A549 (cell line): Measurements from ENCODE around the gene STARD4.

Experiments
- MYC ChIP-seq: IDR thresholded peaks from 2 replicates; pipeline ENCODE4 v1.6.1; 2012; ENCODE audit warnings: mild to moderate bottlenecking, inconsistent platforms, low read length, improper control_type of control experiment, borderline replicate concordance
- PHF8 ChIP-seq: fragments of 200-600 bp; sonication (generic); IDR thresholded peaks from 2 replicates; pipeline ENCODE4 v1.6.1; 2016; ENCODE audit warnings: low read depth, mild to moderate bottlenecking, antibody characterized with exemption, moderate library complexity, borderline replicate concordance
- POLR2AphosphoS2 ChIP-seq: conservative IDR thresholded peaks from 2 replicates; pipeline ENCODE4 v1.6.1; 2012; ENCODE audit warnings: low read length, improper control_type of control experiment, inconsistent platforms
- RAD21 ChIP-seq, 2 experiments: fragments of >200 bp in 1 of 2; sonication (Bioruptor Twin) in 1 of 2; formaldehyde crosslinking in 1 of 2; IDR thresholded peaks in 1 of 2; conservative IDR thresholded peaks in 1 of 2; 2 replicates in 1 of 2; 3 replicates in 1 of 2; pipeline ENCODE4 v1.6.1; 2012 to 2018; ENCODE audit warnings: inconsistent platforms in 1 of 2
- RCOR1 ChIP-seq: fragments of 150-350 bp; IDR thresholded peaks from 2 replicates; pipeline ENCODE4 v1.6.1; 2014; ENCODE audit warnings: antibody characterized with exemption, low read length, low read depth
- RFX5 ChIP-seq: fragments of 450-650 bp; IDR thresholded peaks from 2 replicates; pipeline ENCODE4 v1.7.1; 2014; ENCODE audit warnings: antibody characterized with exemption, mild to moderate bottlenecking, moderate library complexity
- TP53 ChIP-seq: fragments of 250-450 bp; sonication (Bioruptor Pico); IDR thresholded peaks from 2 replicates; pipeline ENCODE4 v1.5.0; 2021; ENCODE audit warnings: mild to moderate bottlenecking, moderate library complexity
- TF ChIP-seq, protein P1 (sequence below): fragments of >200 bp; sonication (Bioruptor Twin); formaldehyde crosslinking; IDR thresholded peaks from 3 replicates; pipeline ENCODE4 v1.5.1; 2016

GRCh38 chr5:111498346-111498745 is 14.0 kb downstream of the STARD4 start:
- TF ChIP-seq, protein P1, sequence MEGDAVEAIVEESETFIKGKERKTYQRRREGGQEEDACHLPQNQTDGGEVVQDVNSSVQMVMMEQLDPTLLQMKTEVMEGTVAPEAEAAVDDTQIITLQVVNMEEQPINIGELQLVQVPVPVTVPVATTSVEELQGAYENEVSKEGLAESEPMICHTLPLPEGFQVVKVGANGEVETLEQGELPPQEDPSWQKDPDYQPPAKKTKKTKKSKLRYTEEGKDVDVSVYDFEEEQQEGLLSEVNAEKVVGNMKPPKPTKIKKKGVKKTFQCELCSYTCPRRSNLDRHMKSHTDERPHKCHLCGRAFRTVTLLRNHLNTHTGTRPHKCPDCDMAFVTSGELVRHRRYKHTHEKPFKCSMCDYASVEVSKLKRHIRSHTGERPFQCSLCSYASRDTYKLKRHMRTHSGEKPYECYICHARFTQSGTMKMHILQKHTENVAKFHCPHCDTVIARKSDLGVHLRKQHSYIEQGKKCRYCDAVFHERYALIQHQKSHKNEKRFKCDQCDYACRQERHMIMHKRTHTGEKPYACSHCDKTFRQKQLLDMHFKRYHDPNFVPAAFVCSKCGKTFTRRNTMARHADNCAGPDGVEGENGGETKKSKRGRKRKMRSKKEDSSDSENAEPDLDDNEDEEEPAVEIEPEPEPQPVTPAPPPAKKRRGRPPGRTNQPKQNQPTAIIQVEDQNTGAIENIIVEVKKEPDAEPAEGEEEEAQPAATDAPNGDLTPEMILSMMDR: no peak
- no peak for TF ChIP-seq PHF8
- TF ChIP-seq POLR2AphosphoS2: no peak
- no peak for TF ChIP-seq RAD21 (conservative IDR thresholded peaks at IDR 0.05 in 1 of 2, IDR thresholded peaks at IDR 0.05 in 1 of 2)
- TF ChIP-seq RFX5: no peak
- TF ChIP-seq RCOR1: no peak
- no peak for TF ChIP-seq MYC
- no peak for TF ChIP-seq TP53 (CRISPR knock-in tag)
